HG02642 (cell line): ENCODE results near the gene SF1.

Experiments
- ATAC-seq: cut with Tn5 transposase; IDR thresholded peaks from one replicate; pipeline ENCODE4 v1.9.1; 2021; ENCODE audit warnings: mild to moderate bottlenecking; ENCODE audit not compliant: unreplicated experiment, poor library complexity

The SF1 gene

DNA sequence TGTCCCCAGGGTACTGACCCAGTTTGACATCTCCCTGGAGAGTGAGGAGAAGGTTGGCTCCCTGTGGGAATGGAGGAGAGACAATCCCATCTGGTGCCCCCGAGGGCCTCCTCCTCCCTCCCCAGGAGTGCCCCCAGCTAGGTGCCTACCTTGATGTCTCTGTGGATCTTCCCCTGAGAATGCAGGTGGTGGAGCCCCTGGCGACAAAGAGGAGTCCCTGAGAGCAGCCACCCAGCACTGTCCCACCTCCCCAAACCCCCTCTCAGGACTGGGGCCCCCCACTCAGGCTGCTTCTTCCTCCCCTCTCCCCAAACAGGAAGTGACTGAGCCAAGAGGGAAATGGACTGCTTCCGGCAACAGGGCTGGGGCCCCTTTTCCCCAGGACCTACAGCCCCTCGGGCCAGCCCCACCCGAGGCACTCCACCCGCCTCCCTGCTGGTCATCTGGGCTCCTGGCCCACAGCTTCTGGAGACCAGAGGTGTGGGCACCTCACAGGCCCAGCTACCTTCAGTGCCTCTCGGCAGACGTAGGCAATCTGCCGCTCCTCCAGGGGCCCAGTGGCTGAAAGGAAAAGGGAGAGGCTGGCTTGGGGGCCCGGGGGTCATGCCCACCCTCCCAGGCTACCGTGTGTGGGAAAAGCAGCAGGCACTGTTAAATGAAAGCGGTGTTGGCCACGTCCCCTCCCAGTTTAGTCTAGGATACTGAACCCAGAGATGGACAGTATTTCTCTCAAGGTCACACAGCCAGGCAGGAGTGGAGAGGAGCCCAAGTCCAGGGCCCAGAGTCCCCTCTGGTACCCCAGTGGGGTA is 23.4 kb upstream of the SF1 start:
- ATAC-seq, result no peak

DNA sequence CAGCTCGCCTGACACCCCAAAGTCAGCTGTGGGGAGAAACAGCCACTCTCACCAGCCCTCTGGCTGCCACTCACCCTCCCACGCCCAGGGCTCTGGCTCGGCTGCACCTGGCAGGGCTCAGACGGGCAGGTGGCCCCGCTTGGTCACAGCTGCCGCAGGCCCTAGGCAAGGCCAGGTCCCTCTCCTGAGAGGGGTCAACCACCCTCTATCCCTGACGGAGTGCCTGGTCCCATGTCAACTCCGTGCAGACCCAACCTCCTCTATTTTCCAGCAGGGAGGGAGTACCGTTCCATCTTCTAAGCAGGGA is 22.8 kb upstream of the SF1 start:
- no peak for ATAC-seq

DNA sequence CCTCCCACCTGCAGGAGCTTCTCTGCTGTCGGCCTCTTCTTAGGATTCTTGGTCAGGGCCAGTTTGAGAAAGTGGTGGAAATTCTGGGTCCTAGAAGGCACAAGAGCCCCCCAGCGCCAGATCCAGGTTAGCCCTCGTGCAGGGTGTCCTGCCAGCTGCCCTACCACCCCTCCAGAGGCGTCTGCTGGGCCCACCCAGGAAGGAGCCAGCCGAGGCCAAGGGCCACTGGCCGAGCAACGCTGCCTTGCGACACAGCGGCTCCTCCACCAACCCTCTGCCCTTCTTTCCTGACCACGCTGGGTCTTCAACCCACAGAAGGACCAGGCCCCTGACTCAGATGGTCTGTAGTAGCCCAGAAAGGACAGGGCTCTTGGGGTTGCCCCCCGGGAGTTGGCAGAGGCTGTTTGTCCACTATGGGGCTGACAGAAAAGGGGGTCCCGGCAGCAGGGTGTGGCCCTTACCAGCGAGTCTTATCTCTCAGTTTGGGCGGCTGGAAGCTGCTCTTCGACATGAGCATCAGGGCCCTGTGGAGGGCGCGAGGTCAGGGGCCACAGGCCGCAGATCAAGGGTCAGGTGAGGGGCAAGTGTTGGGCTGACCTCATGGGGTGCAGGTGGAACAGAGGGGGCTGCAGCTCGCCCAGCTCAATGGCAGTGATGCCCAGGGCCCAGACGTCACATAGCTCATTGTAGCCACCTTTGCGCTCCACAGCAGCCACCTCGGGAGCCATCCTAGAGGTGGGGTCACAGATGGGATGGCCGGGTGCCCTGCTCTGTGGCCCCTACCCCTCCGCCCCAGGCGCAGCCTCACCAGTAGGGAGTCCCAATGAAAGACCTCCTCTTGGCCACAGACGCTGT is 22.2 kb upstream of the SF1 start:
- no peak for ATAC-seq

DNA sequence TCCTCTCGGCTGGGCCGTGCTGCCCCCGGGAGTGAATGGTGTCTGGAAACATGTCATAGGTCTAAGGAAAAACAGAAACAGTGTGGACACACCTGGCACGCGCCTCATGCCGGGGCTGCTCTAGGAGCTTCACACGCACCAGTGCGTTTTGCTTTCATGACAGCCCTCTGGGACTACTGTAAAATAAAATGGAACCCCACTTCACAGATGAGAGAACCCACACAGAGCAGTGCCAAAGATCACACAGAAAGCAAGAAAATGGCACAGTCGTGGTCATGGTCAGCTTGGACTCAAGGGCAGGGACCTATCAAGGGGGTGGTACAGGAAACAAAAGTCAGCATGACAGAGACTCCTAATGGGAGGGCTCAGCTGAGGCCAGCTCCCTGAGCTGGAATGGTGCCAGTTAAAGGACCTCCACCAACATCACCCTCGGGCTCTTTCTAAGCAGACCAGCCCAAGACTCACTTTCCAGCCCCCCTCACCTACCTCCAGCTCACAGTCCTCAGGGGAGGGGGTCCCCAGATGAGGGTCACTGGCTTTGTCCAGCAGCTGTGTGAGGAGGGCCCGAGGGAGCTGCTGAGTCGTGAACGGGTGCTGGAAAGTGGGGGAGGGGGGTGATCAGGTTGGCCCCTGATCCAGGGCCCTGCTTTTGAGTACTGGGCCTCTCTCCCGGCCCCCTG is 21.4 kb upstream of the SF1 start:
- ATAC-seq, result no peak

DNA sequence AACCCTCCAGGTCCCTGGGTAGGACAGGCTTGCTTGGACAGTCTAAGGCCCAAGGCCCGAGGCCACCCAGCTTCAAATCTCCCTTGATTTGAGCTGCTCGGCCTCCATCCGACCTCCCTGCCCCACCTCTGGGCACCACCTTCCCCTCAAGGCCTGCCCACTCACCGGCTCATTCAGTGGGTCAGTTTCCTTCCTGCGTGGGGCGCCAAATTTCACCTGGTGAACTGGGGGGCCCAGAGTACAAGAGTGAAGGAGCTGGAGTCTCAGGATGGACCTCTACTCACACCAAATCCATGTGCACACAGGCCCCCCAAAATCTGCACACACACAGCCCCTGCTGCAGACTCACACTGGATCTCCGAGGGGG is 20.9 kb upstream of the SF1 start:
- no peak for ATAC-seq

- no peak for ATAC-seq
Observed at GRCh38 chr11:64796757-64797541, 18.6 kb upstream of the SF1 start.

GRCh38 chr11:64796047-64796756 is 17.9 kb upstream of the SF1 start:
- no peak for ATAC-seq

GRCh38 chr11:64794526-64794925 is 16.2 kb upstream of the SF1 start:
- no peak for ATAC-seq

DNA sequence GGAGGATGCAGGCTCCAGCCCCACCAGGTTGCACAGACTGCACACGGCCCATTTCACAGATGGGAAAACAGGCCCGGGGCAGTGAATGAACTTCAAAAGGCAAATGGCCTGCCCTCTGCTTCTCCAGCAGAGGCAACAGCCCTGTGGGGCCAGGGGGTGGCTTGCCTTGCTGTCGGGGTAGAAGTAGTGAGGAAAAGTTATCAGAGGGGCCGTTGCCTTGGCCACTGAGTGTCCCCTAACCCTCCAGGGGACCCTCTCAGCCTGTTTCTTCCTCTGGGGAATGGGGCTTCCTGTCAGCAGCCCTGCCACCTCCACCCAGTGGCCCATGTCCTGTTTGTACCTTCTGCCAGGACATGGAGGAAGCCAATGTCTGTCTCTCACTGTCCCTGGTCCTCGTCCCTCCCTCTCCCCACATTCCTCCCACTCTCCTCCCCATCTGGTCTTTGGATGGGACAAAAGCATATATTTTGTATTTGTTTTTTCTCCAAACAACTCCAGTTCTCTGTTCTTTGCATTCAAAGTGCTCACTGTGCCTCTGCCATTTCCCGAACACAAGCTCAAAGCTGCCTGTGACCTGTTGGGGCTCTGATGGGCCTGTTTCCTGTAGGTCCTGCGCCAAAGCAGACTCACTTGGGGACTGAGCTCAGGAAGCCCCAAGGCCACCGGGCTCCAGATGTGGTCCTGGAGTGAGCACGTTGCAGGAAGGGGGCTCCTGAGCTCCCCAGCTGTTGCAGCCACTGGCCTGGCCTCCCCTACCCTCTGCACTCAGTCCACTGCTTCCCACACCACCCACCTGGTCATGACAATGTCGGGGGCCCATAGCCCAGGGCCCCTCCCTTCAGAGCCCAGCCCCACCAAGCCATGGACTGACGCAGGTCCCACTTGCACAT is 15.2 kb upstream of the SF1 start:
- no peak for ATAC-seq

DNA sequence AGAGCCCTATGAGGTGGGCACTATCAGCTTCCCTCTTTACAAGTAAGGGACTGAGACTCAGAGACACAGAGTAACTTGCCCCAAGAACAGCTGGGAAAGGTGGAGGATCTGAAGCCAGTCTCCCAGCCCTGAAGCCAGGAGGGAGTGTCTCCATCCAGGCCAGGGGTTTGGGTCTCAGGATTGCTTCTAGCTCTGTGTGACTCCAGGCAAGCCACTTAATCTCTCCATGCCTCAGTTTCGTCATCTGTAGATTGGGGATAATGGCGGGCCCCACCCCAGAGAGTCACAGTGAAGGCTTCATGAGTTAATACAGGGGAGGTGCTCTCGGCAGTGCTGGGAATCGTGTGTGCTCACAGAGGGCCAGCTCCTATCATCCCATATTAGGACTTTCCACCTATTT is 14.1 kb upstream of the SF1 start:
- no peak for ATAC-seq

DNA sequence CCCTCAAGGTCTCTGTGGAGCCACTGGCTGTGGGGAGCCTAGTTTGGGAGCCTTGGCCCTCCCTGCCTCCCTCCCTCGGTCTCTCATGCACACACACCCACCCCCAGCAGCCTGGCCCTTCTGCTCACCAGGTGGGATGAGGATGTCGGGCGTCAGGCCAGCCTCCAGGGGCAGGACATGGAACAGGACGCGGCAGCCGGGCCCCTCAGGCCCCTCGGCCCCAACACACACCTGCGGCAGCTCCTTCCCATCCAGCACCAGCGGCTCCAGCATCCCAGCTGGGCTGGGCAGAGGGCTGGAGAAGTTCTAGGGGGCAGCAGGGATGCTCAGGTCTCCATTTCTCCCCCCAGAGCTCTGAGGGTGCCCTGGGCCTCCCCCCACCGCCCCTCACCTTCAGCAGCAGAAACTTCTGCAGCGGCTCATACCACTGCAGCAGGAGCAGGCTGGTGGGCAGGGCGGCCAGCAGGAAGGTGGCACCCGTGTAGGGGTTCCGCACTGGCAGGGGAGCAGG is 13.5 kb upstream of the SF1 start:
- ATAC-seq, result no peak

GRCh38 chr11:64790205-64791095 is 12.1 kb upstream of the SF1 start:
- no peak for ATAC-seq

DNA sequence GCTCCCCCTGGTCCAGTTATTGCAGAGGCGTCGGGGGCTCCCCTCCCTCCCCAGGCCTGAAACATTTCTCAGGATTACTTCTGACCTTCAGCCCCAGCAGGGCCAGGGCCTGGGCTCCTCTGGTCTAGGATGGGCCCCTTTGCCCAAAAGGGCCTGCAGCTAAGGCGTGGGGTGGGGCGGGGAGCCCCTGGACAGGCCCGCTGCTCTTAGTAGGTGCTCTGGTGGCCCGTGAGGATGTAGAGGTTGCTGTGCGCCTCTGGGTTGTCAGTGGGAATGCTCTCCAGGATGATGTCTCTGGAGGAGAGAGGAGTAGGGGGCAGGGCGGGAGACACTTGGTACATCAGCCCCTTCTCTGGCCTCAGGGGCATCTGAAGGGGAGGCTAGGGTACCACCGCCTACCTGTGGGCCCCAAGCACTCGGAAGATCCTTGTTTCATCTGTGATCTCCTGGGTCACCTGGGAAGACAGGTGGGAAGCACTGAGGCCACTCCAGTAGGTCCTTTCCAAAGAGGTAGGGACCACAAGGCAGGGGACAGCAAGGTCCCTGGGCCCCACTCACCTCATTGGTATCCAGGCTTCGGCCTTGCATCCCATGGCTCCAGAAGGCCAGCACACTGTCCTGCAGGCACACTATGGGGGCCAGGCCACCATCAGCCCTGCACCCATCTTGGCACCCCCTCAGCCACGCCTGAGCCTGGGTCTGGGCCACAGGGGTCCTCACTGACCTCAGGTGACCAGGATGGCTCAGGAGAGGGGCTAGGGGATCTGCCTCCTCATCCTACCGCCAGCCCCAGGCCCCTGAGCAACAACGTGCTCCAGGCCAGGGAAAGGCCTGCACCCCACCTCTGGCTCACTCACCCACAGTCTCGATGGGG is 11.2 kb upstream of the SF1 start:
- ATAC-seq, result no peak

- ATAC-seq, result no peak
Observed at GRCh38 chr11:64788321-64789215, 10.2 kb upstream of the SF1 start.

- no peak for ATAC-seq
Observed at GRCh38 chr11:64787526-64788320, 9.4 kb upstream of the SF1 start.
